HG02610 (cell line): ENCODE measurements around the gene SLC6A9.
A peak's percentile ranks its signal among the peaks of the same experiment; 100 is the strongest.

Experiments used
- ATAC-seq: cut with Tn5 transposase; IDR thresholded peaks from one replicate; pipeline ENCODE4 v1.9.1; 2021; ENCODE audit warnings: mild to moderate bottlenecking, moderate library complexity; ENCODE audit not compliant: unreplicated experiment

The SLC6A9 gene

DNA sequence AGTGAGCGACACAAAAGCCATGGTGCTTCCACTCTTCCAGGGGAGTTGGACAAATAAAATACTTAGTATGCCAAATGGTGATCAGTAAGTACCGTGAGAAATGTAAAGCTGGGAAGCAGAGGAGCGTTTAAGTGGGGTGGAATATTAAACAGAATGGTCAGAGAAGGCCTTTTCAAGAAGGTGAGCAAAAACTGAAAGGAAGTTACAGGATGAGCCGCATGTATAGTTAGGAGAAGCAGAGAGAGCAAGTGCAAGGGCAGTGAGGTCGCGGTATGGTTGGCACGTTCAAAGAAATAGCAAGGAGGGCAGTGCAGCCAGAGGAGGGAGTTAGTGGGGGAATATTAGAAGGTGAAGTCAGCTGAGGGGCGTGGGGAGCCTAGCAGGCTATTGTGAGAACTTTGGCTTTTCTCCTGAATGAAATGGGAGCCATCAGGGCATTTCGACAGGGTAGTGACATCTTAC is 57.2 kb downstream of the SLC6A9 start:
- ATAC-seq, result no peak

DNA sequence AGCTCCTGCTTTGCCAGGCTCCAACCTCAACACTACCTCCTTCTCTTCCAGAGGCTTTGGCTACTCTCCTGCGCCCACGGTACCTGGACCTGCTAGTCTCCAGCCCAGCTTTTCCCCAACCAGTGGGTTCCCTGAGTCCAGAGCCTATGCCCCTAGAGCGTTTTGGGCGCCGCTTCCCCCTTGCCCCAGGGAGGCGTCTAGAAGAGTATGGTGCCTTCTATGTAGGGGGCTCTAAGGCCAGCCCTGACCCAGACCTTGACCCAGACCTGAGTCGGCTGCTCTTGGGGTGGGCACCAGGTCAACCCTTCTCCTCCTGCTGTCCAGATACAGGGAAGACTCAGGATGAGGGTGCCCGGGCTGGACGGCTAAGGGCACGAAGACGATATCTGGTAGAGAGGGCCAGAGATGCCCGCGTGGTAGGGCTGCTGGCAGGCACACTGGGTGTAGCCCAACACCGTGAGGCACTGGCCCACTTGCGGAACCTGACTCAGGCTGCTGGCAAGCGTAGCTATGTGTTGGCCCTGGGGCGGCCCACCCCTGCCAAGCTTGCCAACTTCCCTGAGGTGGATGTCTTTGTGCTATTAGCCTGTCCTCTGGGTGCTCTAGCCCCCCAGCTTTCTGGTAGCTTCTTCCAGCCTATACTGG is 59.8 kb downstream of the SLC6A9 start:
- no peak for ATAC-seq

DNA sequence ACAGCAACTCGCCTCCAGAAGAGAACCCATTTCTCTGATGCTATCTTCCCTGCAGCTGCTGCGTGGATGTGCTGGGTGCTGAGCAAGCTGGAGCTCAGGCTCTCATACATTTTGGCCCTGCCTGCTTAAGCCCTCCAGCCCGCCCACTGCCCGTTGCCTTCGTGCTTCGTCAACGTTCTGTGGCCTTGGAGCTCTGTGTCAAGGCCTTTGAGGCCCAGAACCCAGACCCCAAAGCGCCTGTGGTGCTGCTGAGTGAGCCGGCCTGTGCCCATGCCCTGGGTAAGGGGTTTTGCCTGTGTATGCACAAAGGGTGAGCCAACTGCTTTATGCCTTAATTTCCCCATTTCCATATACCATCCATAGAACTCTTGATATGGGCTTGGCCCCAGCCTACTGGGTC is 60.4 kb downstream of the SLC6A9 start:
- no peak for ATAC-seq

DNA sequence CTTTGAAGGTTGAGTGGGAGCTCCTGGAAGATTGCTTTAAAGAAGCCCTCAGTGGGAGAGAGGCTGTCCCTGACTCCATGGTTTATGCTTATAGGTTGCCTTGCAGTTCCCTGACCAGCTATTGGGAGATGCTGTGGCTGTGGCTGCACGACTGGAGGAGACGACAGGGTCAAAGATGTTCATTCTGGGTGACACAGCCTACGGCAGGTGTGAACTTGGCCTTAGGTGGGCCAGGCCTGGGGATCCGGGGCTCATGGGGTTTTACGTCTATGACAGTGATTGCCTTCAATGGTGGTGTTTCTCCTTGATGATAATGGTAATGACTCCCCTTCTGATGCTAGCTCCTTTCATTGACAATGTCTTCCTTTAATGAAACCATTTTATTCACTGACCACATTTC is 60.8 kb downstream of the SLC6A9 start:
- no peak for ATAC-seq

DNA sequence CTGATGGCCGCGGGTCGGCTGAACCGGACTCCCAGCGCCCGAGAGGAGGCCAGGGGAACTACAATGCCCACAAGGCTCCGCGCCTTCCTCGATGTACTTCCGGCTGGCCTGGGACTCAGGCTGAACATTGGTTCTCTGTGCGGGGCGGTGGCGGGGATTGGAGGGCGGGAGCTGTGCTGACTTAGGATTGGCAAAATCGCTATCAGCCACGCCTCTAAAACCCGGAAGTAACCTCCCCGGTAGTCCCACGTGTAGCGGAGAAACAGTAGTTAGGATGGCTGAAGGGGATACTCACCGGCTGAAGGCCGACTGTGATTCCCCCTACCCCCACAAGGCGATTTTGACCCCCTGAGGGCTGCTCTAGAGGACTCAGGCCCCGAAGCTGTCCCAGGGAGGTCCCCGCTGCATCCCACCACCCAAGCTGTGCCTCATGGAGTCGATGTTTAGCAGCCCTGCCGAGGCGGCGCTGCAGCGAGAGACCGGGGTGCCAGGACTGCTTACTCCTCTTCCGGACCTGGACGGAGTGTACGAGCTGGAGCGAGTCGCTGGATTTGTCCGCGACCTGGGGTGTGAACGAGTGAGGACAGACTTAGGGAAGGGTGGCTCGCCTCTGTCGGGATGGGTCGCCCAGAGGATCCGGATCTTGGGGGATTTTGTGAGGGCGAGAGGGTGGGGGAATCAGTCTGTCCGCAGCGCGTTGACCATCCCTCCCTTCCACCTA is 61.4 kb downstream of the SLC6A9 start, which contains the start of gene DPH2:
DPH2 (plus strand) TSS at position 265 of the 721 bp plus-strand sequence; CDS start at position 431, 166 bp downstream.
- ATAC-seq, result peak; percentile 88

DNA sequence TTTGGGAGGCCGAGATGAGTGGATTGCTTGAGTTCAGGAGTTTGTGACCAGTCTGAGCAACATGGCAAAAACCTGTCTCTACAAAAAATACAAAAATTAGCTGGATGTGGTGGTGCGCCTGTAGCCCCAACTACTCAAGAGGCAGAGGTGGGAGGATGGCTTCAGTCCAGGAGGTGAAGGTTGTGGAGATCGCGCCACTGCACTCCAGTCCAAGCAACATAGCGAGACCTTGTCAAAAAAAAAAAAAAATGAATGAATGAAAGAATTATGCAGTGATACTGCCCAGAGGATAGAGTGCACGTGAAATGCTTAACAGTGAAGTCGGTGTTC is 61.9 kb downstream of the SLC6A9 start:
- no peak for ATAC-seq

DNA sequence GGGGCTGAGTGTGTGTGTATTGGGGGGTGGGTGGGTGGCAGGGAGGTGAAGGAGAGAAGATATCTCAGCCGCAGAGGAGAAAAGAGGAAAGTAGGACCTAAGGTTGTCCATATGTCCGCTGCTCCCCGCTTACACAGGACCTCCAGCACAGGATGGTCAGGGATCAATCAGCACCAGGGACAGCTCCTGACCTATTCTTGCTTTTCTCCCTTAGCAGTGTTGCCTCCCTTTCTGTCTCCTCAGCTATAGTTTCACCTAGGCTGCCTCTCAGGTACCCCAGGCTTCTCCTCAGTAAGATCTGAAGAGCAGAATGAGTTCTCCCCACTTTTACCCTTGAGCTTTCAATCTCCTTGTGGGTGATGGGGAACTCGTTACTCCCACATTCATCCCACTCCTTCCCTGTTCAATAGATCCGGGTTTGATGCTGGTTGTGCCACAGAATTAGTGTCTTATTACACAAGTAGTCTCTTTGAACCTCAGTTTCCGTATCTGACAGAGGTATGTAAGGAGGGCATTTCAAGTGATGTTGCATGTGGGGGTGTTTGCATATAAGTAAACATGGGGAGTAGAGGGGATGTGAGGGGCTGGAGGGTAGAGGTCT is 62.8 kb downstream of the SLC6A9 start:
- ATAC-seq, result no peak

DNA sequence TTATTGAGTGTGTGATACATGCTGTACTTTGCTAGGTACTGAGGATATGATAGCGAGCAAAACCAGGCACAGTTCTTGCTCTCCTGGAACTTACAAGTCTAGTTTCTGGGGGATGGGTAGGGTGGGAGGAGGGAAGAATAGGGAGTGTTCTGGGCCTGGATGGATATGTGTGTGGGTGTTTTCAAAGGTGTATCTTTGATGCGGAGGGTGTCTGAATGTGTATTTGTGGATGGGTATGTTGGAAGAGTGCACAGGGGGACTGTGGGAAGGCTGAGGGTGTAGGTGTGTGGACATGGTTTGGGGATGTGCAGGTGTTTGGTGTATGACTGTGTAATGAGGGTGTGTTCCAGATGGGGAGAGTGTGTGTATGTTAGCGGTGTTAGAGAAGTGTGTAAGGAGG is 65.9 kb downstream of the SLC6A9 start:
- no peak for ATAC-seq

DNA sequence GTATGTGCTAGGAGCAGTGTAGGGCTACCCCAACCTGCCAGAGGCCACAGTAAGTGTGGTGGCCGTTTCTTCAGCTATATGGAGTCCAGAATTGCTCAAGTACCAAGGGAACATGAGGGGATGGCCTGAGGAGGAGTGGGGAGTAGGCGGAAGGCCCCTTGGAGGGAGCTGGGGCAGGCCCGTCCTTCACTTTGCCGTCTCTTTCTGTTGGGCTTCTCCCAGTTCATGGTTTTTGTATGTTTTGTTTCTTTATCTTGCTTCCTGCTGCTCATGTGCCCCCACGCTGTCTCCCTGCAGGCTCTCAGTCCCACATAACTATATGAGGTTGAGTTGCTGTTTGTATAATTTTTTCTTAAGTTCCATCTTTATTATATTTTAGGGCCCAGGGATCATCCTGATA is 67.4 kb downstream of the SLC6A9 start:
- ATAC-seq, result no peak

DNA sequence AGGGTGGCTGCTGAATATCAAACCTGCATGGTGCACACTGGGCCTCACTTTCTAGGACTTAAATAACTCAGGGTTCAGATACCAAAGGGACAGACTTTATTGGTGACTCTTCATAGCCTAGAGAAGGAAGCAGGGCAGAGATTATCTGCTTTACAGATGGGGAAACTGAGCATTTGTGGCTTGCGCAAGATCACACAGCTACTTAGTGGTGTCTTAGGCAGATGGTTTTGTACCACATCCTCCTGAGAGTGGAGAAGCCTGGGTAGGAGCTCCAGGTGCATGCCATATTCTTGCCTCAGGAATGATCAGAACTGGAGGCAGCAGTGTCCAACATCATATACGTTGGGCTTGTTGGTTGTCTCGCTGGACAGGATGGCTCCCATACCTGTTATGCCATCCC is 68.3 kb downstream of the SLC6A9 start:
- no peak for ATAC-seq

DNA sequence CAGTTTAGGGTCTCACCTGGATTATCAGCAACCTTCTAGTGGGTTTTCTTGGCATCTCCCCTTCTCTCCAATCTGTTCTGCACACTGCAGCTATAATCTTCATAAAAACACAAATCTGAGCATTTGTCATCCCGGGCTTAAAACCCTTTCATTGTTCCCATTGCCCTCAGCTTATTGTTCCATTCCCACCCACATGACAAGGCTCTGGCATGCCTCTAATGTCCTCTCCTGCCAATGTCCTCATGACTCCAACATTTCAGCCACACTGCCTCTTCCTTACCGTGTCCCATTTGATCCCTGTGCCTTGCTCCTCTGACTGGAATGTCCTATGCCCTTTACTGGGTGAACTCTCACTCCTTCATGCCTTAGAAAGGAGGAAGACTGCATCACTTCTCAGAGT is 68.9 kb downstream of the SLC6A9 start:
- no peak for ATAC-seq

DNA sequence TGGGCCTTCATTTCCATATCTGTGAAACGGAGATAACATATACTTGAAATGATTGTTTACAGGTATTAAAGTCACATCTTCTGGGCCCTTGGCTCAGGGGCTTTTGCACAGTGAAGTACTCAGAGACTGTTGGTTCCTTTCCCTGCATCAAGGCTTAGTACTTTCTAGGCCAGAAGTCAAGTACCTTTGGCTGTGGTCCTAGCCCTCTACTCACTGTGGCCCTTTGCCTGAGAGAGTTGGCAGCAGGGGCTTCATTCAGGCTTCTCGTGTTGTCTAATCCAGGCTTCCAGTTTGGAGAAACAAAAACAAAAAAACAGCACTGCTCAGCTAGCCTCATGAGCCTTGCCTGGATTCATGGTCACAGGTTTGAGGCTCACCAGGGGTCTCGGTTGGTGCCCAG is 69.6 kb downstream of the SLC6A9 start:
- no peak for ATAC-seq

DNA sequence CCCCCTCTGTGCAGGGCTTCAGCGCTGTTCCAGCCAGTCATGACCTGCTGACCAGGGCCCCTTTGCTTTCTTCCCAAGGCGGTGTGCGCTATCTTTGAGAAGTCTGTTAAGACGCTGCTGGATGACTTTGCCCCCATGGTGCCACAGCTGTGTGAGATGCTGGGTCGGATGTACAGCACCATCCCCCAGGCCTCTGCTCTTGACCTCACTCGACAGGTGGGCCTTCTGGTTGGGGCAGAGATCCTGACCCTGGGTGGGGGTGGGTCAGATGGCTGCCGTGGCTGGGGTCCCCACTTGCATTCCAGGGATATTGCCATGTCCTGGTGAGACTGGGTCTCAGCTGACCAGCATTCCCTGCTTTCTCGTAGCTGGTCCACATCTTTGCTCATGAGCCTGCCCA is 70.5 kb downstream of the SLC6A9 start:
- no peak for ATAC-seq

DNA sequence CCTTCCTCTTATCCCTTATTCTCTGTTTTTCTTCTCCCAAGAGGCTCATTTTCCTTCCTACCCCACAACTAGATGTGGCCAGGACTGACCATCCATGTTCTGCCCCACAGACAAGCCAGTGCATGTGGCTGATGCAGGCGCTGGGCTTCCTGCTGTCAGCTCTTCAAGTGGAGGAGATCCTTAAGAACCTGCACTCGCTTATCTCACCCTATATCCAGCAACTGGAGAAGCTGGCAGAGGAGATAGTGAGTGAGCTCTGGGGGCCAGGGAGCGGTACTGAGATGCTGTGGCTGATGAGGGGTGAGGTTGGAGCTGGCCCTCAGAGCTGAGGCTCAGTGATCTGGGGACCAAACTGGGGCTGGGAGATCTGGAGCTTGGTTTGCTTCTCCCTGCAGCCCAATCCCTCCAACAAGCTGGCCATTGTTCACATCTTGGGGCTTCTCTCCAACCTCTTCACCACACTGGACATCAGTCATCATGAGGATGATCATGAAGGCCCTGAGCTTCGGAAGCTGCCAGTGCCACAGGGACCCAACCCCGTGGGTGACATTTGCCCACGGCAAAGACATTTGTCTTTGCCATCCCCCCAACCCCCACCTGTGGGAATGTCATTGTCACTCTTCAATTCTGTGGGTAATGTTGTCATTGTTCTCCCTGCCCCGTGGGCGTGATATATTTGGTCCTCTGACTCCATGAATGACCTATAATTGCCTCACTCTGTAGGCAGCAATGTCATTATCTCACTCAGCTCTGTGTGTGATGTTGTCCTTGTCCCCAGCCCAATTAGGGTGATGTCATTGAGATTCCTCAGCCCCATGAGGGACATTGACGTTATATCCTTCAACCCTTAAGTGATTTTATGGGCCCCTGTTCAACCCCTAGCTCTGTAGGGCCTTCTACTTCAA is 72.7 kb downstream of the SLC6A9 start:
- ATAC-seq, result no peak

DNA sequence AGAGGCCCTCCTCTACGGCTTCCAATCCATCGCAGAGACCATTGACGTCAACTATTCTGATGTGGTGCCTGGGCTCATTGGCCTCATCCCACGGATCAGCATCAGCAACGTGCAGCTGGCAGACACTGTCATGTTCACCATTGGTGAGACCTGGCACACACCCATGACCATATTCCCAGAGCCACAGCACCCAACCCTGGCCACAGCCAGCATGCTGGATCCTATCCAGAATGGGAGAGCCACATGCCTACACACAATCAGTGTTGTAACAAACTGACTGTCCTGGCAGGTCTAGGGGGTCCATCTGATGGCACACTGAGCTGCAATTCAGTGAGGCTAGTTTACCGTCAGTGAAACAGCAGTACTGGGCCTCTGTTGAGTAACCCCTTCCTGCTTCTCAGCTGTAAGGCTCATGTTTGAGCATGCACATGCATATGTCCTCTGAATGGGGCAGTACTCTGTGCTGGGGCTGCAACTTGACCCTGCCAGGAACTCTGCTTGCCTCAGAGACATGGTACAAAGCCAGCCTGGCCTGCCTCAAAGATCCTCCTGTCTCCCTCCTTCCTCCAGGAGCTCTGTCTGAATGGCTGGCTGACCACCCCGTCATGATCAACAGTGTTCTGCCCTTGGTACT is 73.7 kb downstream of the SLC6A9 start:
- no peak for ATAC-seq

DNA sequence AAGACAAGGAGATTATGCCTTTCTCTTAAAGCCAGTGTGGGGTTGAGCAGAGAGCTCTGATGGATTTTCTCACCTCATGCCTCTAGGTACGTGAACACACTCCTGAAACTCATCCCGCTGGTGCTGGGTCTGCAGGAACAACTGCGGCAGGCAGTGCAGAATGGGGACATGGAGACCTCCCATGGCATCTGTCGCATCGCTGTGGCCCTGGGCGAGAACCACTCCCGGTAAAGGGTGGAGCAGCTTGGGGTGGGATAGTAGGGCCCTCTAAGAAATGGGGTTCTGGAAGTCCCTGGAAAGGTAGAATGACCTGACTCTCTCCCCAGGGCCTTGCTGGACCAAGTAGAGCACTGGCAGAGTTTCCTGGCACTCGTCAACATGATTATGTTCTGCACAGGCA is 75.0 kb downstream of the SLC6A9 start:
- no peak for ATAC-seq

DNA sequence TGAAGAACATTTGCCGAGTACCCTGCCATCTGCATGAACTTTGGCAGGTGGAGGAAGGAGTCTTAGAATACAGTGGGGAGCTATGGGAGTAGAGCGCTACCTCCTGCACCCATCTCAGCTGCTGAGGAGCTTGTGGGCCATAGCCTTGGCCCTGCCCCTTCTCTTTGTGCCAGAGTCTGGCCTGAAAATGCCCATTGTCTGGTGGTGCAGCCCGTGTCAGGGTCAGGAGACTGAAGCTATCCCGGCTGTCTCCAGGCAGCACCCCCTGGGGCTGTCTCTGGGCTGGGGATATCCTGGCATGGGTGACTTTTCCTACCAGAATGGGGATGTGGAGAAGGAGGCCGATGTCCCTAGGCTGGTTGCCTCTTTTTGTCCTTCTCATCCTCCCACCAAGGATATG is 77.2 kb downstream of the SLC6A9 start:
- no peak for ATAC-seq

DNA sequence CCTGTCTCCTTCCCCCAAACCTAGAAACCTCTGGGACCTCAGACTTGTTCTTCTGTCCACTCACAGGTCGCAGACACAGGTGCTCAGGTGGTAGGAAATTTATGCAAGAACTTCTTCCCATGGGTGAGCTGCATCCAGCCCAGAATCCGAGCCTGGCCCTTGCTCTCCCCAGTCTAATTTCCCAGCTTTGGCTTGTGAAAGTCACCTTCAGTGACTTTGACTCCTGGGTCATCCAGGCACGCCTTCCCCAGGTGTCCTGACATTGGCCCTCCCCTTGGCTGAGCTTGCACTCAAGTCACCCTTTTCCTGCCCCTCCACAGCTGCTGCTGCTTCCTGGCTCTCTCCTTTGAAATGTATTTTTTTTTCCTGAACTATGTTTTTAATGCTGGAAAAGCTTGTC is 77.9 kb downstream of the SLC6A9 start:
- ATAC-seq, result no peak

DNA sequence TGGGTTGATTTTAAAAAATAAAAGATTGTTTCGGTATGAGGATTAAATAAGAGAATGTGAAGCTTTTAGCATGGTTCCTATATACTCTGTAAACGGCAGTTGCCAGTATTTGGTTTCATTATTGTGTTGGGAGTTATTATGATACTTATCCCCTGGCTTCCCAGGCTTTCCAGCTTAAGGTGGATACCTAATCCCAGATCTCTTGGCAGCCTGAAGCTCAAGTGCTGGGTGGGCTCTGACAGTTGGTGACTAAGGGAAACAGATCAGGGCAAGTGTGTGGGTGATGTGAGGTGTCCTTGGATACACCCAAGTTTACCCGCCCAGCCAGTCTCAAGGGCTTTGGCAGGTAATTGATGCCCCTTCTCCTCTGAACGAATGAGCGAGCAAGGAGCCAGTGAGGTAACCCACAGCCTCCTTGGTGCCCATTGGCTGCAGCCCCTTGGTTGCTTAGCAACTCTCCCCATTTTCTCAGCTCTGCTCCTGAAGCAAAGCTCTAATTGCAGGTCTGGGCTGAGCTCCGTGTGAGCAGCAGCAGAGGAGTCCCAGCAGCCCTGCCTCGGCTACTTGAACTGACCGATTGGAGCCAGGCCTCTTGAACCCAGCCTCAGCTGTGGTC is 78.4 kb downstream of the SLC6A9 start:
- no peak for ATAC-seq
